HG03575 (cell line): ENCODE measurements around the gene ABHD17A.

Source experiments
- ATAC-seq: cut with Tn5 transposase; IDR thresholded peaks from one replicate; pipeline ENCODE4 v1.9.1; 2021; ENCODE audit not compliant: unreplicated experiment, insufficient number of reproducible peaks, low FRiP score; ENCODE audit errors: extremely low read depth

The ABHD17A gene

DNA sequence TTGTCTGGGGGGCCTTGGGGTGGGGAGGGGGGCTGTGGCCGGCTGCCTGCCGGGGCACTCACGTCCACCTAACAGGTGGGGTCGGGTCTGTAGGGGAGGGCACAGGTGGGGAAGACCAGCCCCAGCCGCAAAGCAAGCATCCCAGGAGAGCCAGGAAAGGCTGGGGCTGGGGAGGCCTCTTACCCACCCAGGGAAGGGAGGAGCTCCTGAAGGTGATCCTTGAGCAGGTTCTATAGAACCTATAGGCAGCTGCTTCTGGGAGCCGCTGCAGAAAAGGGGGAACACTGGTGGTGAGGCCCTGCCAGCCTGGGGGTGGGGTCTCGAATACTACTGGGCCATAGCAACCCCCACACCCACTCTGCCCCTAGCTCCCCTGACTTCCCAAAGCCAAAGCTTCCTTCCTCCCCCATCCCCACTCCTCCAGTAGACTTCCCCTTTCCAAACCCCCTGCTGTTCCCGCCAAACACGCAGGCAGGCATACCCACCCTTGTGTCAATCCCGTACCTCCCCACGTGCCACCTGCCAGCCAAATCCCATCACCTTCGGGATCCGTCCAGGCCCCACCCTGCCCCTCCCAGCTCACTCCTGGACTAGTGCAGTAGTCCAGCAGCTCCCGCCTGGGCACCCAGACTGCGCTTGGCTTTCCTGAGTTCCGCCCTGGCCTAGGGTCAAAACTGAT is 27.5 kb downstream of the ABHD17A start:
- no peak for ATAC-seq

GRCh38 chr19:1856698-1857603 is 28.3 kb downstream of the ABHD17A start:
- ATAC-seq = no peak

GRCh38 chr19:1856345-1856697 is 29.0 kb downstream of the ABHD17A start:
- no peak for ATAC-seq

DNA sequence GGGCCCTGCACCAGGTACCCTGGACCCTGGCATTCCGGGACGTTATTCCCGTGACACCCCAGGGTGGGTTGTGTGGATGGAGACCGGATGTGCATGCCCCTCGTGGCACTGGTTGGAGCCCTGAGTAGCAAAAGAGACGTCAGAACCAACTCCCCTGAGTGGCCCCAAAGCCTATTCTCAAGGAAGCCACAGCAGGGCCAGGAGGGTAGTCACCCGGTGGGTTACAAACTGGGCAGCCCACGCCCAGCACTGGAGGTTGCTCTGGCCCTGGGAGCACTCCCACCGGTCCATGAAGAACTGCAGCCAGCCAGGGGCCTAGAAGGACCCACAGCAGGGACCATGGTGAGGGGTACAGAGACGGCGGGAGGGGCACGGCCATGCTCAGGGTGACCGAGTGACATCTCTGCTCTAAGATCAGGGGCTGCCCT is 29.5 kb downstream of the ABHD17A start:
- ATAC-seq = no peak

DNA sequence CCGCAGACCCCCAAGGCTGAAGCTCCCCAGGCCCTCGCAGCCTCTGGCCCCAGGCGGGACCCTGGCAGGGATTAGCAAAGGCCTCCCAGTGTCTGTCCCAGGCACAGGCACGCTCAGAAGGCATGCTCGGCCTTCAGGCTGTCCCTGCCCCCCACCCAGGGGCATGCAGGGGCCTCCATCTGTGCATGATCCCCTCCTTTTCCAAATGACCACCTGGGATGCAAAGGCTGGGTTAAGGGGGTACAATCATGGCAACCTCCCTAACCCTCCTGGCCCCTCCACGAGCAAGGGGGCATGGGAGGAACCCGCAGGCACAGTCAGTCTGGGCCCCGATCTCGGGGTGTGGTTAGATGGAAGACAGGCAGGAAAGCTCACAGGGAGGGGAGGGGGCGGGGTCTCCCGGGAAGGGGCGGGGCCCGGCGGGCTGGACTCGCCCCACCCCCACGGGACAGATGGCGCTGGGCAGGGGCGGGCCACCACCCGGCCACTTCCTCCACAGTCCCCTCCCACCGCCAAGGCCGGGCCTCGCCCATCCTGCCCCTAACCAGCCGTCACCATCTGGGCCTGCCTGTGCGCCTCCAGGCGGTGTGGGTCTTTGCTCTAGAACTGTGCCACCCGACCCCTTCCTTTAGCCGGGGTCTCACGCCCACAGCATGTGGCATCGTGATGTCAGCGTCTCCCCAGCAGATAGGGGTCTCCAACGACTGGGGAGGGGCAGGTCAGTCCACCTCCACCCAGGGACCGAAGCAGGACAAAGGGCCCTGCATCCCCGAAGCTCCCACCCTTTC is 30.1 kb downstream of the ABHD17A start:
- no peak for ATAC-seq

- no peak for ATAC-seq
These were observed 30.7 kb downstream of the ABHD17A start for GRCh38 chr19:1854542-1855039.

GRCh38 chr19:1854039-1854541 is 31.2 kb downstream of the ABHD17A start:
- no peak for ATAC-seq

DNA sequence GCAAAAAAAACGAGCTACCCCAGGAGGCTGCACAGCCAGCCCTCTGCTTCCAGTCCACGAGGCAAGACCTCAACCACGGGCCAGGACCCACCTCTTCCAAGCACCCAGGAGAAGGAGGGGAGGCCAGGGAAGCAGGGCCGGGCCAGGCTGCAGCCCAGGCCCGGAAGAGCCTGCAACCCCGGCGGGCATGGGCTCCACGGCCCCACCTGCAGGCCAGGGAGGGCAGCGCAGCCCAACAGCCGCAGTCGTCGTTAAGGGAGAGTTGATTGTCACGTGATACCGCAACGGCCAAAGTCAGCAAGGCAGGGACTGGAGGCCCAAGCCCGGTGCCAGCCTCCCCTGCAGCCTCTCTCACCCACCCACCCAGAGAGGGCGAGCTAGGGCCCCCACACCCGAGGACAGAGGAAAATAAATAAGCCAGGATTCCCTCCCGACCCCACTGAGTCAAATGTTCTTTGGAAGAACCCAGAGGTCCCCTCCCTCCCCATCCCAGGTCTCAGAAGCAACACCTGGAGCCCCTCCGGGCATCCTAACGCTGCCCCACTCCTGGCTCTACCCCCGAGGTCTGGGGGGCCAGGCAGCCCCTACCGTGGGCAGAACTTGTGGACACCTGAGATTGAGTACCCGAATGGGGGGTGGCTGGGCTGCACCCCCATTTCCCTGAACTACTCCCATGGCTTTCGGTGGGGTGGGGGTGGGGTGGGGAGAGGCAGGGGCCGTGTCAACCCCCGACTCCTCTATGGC is 31.8 kb downstream of the ABHD17A start:
- ATAC-seq = no peak

DNA sequence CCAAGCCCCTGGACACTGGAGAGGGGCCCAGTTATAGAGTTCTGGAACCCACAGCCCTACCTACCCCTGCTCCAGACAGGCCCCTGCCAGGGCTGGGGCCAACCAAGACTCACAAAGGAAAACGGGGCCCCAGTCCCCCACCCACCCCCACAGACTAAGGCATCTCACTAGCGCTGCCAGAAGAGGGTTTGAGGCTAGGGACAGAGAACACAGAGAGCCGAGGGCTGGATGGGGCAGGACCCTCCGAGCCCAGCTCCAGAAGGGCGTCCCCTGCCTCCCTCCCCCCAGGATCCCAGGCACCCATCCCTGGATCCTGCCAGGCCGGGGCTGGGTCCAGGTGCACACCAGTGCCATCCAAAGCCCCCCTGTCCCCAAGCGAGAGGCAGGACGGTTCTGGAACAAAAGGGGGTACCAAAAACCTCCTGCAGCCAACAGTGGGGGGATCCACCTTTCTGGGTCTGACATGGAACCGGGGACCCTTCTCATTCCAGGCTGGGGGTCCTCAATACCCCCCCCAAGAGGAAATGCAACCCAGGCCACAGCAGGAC is 32.6 kb downstream of the ABHD17A start:
- ATAC-seq = no peak

DNA sequence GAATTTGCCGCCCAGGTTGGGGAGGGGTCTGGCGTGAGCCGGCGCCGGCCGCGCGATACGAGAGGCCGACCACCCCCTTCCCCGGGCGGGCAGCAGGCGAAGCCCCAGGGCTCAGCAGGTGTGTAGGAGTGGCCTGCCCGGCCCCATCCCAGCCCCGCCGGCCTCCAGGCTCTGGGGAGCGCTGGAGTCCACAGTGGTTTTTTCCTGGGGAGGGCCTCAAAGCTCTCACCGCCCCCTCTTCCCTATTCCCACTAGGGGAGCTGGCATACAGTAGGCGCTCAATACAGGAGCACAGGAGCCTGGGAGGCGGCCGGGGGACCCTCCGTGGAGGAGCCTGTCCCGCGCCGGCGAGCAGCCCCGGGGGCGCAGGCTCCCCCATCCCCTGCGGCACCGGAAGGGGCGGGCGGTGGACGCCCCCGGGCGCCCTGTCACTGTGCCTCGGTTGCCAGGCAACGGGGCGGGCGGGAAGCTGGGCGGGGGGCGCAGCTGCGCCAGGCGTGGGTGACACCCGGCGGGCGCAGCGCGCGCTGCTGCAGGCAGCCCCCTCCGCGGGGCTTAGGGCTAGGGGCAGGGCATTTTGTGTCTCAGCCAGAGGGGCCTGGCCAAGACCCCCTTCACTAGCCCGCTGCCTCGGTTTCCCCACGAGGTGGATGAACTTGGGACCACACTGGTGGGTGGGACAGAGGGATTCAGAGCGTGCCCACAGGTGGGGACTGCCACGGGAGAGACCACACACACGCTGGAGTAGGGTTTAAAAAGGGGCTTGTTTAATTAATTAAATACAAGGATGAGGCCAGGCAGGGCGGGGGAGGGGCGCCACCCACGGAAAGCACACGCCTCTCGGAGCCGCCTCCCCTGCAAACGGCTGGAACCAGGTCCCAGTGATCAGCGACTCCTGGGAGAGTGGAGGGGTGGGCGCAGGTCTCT is 33.4 kb downstream of the ABHD17A start:
- no peak for ATAC-seq

DNA sequence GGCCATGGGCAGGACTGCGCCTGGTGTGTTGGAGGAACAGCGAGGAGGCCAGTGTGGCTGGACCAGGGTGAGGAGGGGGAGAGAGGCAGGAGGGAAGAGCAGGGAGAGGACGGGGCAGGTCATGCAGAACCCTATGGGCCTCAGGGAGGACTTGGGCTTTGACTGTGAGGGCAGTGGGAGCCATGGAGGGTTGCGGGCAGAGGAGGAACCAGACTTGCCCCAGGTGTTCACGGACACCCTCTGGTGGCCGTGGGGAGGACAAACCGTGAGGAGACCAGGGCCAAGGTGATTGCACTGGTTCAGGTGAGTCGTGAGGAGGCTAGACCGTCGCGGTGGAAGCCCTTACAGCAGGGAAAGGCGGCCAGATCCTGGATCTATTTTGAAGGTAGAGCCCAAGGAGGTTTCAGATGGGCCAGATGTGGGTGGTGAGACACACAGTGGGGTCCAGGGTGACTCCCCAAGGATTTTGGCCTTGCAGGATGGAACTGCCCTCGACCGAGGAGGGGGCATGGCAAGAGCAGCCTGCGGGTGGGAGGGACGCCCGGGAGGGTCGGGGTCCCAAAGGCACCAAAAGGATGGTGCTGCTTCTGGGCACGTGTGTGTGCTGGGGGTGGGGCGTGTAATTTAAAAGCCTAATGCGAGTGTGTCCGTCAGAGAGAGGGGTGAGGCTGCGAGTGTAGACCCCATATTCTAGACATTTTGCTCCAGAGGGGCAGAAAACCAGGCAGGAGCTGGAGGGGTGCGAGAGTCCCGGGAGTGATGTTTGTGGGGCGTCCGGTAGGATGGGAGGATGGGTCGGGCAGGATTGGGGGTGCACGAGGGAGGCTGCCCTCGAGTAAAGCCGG is 34.3 kb downstream of the ABHD17A start:
- no peak for ATAC-seq

GRCh38 chr19:1849886-1850398 is 35.4 kb downstream of the ABHD17A start:
- no peak for ATAC-seq

GRCh38 chr19:1849132-1849474 is 36.2 kb downstream of the ABHD17A start:
- ATAC-seq = no peak

DNA sequence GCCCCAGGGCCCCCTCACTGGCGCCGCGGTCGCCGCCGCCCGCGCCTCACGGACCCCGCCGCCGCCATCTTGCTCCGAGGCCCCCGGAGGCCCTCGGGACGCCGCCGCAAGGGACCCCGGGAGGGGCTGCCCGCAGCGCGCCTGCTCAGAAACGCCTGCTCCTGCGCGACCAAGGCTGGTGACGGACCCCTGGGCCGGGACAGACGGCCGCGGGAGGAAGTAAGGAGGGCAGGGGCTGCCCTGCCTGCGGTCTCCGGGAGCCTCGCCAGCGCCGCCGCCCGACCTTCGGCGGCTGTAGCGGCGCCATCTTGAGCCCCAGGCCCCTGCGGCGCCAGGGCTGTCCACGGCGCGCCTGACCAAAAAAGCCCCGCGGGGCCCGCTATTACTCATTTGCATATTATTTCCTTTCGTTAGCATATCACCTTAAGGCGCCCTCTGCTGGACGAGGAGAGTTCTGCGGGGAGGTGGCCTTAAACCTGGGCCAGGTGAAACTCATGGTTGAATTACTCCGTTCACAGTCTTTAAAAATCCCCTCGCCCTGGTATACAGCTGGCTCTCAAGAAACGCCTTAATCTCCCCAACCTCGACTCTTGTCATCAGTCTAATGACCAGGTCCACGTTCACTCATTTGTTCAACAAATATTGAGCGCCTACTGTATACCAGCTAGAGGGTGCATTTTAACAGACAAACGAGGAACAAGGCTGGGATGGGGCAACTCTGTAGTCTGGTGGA is 36.7 kb downstream of the ABHD17A start, which contains the start of gene REXO1:
TSS of gene REXO1 (minus strand) at position 85 of the 733 bp plus-strand sequence. CDS start 125 bp downstream, outside the sequence.
- ATAC-seq = peak; percentile 30

GRCh38 chr19:1847684-1848398 is 37.5 kb downstream of the ABHD17A start:
- no peak for ATAC-seq
